Measurements from ENCODE around the gene MAP7D1. TPM values are rescaled to one million over a fixed set of nuclear protein-coding genes. Genes with fewer than 3 reads are reported as not detected.

The MAP7D1 gene
- polyA plus RNA-seq, 1 of the 3 experiments (the other 2 are of a cell fraction): 69.9 TPM

GRCh38 chr1:36206323-36206858 is 50.4 kb downstream of the MAP7D1 start:
- Histone ChIP-seq H3K27me3 (ENCODE audit: insufficient read depth) (no peaks in the 10 kb centered on the region), H3K9ac (no peak overlapping the region), H3K4me2 (no peak overlapping the region), H3K4me3 (ENCODE audit: low read depth in 2 of 2, low read length in 1 of 2) (no peak overlapping the region), H3F3A (replicated peaks; ENCODE audit: insufficient read depth) (no peaks in the 10 kb centered on the region), H3K27ac (ENCODE audit: low read depth in 2 of 2, low read length in 1 of 2) (no peak overlapping the region), H3K9me2 (no peaks in the 10 kb centered on the region), H2AFZ (ENCODE audit: low read depth) (no peak overlapping the region), H4K20me1 (ENCODE audit: insufficient read depth) (no peaks in the 10 kb centered on the region), H3K79me2 (ENCODE audit: insufficient read depth) (no peaks in the 10 kb centered on the region), H3K36me3 (replicated peaks in 1 of 2; ENCODE audit: control insufficient read depth in 1 of 2, insufficient read depth in 2 of 2, low read length in 1 of 2) (no peaks in the 10 kb centered on the region), H3K9me3 (no peaks in the 10 kb centered on the region), H3K4me1 (ENCODE audit: control insufficient read depth in 1 of 2, insufficient read depth in 2 of 2, low read depth in 1 of 2, low read length in 1 of 2) (peaks cover 3 to 14% of the 10 kb centered on the region in 2 experiments; a peak in 1 of 4 replicates)
- WGBS (ENCODE audit: low lambda C conversion rate): 86% methylated on average over 3 of the region's 3 CpGs
- ChIA-PET CTCF (interaction anchor here (1.2 kb wide), 1 partner anchor 18 kb away, joined by 3 read pairs; no protein-coding TSS in a partner anchor), POLR2A (no interaction called here)
- no peak for DNase-seq
- TF ChIP-seq EZH2phosphoT487 (IDR thresholded peaks at IDR 0.05; ENCODE audit: borderline replicate concordance, low read depth) (no peak), MAX (IDR thresholded peaks at IDR 0.05; ENCODE audit: low read depth) (no peak), CTCF (IDR thresholded peaks at IDR 0.05) (no peak), USF1 (IDR thresholded peaks at IDR 0.05; ENCODE audit: borderline replicate concordance, low read depth) (no peak), MXI1 (IDR thresholded peaks at IDR 0.05; ENCODE audit: low read depth, low read length) (no peak), POLR2AphosphoS5 (IDR thresholded peaks at IDR 0.05; ENCODE audit: low read depth, low read length) (no peak)

GRCh38 chr1:36207339-36207738 is 51.4 kb downstream of the MAP7D1 start:
- 64% methylated on average over 4 of the region's 6 CpGs for WGBS (ENCODE audit: low lambda C conversion rate)
- H4K20me1 ChIP-seq (ENCODE audit: insufficient read depth): no peaks in the 10 kb centered on the region
- H3K9ac ChIP-seq: no peak overlapping the region
- no peaks in the 10 kb centered on the region for H3K36me3 ChIP-seq (replicated peaks in 1 of 2; ENCODE audit: control insufficient read depth in 1 of 2, insufficient read depth in 2 of 2, low read length in 1 of 2)
- H2AFZ ChIP-seq (ENCODE audit: low read depth): no peak overlapping the region
- H3K79me2 ChIP-seq (ENCODE audit: insufficient read depth): no peaks in the 10 kb centered on the region
- H3K4me2 ChIP-seq: no peak overlapping the region
- TF ChIP-seq POLR2AphosphoS5 (IDR thresholded peaks at IDR 0.05; ENCODE audit: low read depth, low read length): no peak
- TF ChIP-seq FOXM1 (IDR thresholded peaks at IDR 0.05; ENCODE audit: low read depth): no peak
- TF ChIP-seq SIN3A (IDR thresholded peaks at IDR 0.05; ENCODE audit: borderline replicate concordance, low read depth, low read length): no peak
- TF ChIP-seq RXRA (IDR thresholded peaks at IDR 0.05; ENCODE audit: borderline replicate concordance, low read depth): no peak
- H3K4me3 ChIP-seq (ENCODE audit: low read depth in 2 of 2, low read length in 1 of 2): no peak overlapping the region
- H3K27ac ChIP-seq (ENCODE audit: low read depth in 2 of 2, low read length in 1 of 2): no peak overlapping the region
- H3K9me3 ChIP-seq: no peaks in the 10 kb centered on the region
- no peaks in the 10 kb centered on the region for H3K9me2 ChIP-seq
- ChIA-PET CTCF (interaction anchor here (1.2 kb wide), 1 partner anchor 57 kb away, joined by 3 read pairs; no protein-coding TSS in a partner anchor), POLR2A (no interaction called here)
- no peaks in the 10 kb centered on the region for H3F3A ChIP-seq (replicated peaks; ENCODE audit: insufficient read depth)
- no peak for DNase-seq
- no peaks in the 10 kb centered on the region for H3K27me3 ChIP-seq (ENCODE audit: insufficient read depth)
- H3K4me1 ChIP-seq (ENCODE audit: control insufficient read depth in 1 of 2, insufficient read depth in 2 of 2, low read depth in 1 of 2, low read length in 1 of 2): peaks cover 3 to 14% of the 10 kb centered on the region in 2 experiments; a peak in 1 of 4 replicates

Measured in SK-N-SH (cell line).